GM18868 (cell line): ENCODE results near the gene SLC35F6.

Source experiments
- ATAC-seq: cut with Tn5 transposase; IDR thresholded peaks from one replicate; pipeline ENCODE4 v1.9.1; 2021; ENCODE audit warnings: mild to moderate bottlenecking, moderate library complexity; ENCODE audit not compliant: unreplicated experiment

SLC35F6 gene, protein sequence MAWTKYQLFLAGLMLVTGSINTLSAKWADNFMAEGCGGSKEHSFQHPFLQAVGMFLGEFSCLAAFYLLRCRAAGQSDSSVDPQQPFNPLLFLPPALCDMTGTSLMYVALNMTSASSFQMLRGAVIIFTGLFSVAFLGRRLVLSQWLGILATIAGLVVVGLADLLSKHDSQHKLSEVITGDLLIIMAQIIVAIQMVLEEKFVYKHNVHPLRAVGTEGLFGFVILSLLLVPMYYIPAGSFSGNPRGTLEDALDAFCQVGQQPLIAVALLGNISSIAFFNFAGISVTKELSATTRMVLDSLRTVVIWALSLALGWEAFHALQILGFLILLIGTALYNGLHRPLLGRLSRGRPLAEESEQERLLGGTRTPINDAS

DNA sequence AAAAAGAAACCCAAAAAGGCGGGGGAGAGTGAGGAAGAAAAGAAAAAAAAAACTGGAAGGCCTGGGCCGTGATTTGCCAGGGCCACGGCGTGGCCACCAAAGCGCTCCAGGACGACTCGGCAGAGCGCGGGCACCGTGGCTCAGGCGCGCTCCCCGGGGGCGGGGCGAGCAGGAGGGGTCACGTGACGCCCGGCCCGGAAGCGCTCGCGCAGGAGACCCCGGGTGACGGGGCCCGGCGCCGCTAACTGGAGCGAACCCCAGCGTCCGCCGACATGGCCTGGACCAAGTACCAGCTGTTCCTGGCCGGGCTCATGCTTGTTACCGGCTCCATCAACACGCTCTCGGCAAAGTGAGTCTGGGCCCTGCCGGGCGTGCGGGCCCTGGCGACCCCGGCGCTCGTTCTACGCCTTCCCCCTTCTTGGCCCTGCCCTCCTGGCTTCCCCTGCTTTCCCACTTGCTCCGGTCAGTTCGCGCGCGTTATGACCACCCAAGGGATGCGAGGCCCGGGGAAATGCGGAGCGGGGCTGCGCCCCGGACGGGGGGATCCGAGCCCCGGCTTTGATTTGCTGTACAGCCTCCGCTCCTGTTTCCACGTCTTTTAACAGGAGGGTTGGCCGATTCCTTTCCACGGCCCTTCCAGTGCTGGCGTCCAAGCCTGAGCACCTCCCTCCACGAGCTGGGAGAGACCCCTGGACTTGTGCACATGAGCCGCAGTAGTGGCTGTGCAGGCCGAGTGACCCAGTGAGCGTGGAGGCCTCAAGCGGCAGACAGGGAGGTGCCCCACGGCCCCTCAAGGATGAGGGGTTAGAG, at the start of gene SLC35F6:
Gene SLC35F6, plus strand, starts transcription at position 207 of the 810 bp plus-strand sequence. Its CDS starts 66 bp downstream, at position 273.
- ATAC-seq, result peak; percentile 79

DNA sequence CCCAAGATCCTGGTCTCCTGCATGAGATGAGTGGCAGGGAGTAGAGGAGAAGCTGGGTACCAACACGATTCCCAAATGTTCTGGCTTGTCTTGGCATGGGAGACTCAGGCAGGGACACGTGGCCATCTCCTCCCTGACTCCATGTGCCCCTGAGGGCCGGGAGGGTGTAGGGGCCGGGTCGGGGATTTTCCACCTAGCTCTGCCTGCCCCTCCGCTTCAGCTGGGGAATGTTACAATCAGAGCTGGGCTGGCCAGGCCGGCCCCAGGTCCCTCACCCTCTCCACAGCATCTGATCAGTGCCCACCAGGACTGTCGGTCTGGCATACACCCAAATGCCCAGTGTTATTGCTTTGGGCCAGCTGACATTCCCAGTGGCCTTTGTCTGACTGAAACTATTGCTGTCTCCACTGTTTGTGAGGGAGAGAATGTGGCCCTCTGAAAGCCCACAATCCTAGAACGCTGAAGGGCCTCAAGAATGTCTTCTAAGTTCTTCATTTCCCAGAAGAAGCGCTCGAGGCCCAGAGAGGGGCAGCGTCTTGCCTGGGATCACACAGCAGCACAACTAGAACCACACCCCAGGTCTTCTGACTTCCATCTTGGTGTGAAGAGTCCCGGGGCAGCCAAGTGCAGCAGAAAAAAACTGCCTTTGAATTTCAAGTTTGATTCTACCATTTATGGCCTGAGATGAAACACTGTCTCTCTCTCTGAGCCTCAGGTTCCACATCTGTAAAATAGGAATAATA, 48.4 kb upstream of the SLC35F6 start:
- no peak for ATAC-seq

DNA sequence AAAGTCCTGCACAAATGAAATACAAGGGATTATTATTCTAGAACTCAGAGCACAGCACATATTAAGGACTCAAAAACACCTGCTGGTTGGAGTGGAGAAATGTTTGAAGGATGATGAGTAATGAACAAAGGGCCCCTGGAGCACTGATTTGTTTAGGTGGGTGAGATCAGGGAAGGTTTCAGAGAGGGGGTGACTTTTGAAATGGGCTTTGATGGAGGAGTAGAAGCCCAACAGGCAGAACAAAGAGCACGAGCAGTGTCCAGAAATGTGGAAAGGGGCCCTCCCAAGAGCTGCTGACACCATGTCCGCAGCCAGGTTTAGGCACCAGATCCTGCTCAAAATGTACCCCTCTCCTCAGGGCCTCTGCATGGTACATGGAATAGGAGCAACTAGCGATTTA, 47.7 kb upstream of the SLC35F6 start:
- no peak for ATAC-seq

DNA sequence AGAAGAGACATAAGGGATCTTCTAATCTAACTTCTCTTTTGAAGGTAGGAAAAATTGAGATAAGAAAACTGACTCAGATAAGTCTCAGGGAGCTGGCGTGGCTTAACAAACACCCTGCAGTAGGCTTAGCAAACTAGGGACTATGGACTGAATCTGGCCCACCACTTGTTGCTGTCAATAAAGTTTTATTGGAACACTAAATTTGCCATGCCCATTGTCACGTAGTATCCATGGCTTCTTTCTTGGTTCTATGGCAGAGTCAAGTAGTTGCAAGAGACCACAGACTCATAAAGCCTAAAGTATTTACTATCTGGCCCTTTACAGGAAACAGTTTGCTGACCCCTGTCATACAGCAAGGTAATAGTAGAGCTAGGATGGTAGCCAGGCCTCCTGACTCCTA, 47.3 kb upstream of the SLC35F6 start:
- ATAC-seq, result no peak

DNA sequence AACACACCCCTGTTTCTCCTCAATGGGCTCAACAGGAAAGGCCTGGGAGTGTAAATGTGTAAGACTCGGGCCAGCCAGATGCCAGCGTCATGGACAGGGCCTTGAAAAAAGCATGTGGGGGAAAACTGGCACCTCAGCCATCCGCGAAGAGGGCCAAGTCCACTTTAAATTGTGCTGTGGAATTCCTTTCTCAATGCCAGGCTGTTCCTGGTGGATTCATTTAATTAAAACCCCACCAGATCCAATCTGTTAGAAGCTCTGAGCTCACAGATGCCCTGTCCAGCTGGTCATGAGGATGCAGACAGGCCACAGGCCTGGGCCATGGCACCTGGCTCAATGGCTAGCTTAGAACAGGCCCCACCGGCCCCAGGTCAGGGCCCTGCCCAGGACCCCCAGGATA, 46.7 kb upstream of the SLC35F6 start:
- ATAC-seq, result no peak

DNA sequence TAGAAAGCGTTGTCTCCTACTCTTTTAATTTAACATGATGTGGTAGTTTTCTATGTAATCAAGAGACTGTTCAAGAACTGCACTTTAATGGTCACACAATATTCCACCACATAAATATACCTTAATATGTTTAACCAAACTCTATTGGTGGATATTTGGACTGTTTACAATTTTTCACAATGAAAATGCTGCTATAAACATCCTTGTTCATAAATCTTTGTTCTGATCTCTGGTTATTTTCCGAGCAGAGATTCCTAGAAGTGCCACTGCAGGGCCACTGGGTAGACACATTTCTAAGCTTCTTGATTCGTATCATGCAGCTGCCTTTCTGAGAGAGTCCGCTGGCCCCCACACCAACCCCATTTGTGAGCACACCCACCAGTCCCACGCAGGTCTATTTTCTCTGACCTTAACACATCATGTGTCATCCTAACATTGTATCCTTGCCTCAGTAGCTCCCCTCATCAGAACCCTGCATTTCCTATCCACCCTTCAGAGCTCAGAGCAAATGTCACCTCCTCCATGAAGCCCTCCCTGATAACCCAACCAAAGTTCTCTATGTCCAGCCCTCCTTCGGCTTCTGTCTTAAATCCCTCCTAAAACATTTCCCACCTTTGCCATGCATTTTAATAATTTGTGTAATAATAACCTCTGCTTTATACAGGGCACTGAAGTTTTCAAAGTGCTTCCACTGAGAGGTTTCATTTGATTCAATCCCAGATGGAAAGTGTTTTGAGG, 45.0 kb upstream of the SLC35F6 start:
- ATAC-seq, result no peak

DNA sequence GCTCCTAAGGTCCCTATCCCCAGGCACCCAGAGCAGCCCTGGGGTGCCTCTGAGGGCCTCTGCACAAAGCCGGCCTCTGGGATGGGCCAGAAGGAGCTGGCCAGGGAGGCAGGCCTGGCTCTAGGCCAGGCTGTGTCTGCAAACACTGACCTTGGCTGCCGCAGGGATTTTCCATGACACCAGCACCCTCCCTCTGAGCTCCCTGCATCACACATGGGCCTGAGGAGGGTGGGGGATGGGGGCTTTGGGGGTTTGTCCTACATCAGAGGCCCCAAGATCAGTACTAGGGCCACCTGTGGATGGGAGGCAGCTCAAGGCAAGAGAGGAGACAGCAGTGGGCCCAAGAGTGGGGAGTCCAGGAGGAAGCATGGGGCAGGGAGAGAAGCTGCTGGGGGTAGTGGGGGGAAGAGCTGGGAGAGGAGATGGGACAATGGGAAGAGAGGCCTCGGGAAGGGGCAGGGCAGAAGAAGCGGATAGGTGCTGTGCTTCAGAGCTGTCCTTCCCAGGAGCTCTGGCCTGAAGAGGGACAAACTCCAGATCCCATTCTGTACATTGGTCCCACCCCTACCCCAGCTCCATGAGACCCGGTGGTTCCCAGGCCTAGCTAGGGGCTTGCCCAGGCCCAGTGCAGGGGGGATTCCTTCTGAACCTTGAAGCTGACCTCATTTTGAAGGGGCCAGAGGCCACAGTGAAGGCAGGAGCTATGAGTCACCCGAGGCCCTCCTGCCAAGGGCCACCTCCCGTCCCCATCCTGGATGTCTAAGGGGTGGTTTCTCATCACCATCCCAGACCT, 43.6 kb upstream of the SLC35F6 start:
- ATAC-seq, result no peak

DNA sequence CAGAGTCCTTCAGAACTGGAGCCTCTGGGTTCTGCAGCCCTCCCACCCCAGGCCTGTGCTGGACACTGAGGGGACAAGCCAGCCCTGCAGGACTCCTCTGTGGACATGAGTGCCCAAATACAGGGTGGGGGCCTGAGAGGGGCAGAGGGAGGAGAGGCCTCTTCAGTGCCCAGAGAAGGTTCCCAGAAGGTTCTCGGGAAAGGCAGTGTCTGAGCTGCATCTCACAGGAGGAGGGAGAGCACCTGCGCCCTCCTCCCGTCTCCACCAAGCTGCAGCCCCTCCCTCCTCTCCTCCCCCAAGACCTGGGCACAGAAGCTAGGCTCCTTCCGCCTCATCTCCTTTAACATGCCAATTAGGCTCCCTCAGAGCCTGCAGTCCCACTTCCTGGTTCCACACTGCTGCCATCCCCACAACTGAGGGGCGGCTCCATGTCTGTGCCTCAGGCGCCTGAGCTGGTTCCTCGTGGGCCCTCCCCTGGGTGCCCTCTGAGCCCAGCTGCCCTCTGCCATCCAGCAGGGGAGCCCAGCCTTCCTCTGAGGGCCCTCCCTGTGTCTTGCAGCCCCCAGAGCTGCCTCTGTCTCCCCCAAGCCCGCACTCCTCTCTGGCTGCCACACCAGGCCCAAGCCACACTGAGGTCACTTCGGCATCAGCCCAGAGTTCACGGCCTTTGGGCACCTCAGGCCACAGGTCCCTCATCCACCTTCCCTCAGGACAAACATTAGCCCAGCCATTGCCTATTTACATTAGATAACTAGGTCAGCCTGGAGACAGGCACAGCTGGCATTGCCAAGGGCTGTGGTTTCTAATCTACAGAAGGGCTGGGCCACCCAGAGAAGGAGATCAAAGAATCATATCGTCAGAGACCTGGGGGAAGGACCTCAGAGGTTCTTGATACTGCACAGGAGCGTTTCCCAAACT, 42.7 kb upstream of the SLC35F6 start:
- no peak for ATAC-seq

DNA sequence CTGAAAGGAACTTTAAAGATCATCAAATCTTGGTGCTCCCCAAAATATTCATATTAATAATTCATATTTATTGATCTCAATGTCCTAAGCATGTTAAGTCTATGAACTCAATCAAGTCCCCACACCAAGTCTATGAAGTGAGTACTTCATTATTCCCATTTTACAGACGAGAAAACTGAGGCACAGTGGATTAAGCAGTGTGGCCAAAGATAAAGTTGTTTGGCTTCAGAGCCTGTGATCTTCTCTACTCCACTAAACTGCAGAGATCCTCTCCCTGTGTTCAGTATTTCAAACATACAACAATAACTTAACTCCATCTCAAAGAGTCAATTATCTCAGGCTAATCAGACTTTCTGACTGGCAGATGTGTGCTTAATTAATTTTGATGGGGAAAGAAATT, 41.8 kb upstream of the SLC35F6 start:
- no peak for ATAC-seq

DNA sequence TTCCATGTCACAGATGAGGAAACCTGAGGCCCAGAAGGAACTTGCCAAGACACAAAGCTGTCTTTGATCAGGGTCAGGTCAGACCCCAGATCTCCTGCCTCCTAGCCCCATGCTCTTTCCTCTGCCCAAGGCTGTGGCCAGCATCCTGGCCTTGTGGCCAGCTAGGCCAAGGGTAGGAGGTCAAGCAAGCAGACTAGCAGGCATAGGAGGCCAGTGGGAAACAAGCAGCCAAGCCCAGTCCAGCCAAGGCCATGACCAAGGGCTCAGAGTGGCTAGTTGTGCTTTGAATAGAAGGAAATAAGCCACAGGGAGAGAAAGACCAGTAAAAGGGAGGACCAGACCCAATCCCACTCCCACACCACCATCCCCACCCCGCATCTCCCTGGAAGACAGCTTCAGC, 41.2 kb upstream of the SLC35F6 start:
- ATAC-seq, result no peak

DNA sequence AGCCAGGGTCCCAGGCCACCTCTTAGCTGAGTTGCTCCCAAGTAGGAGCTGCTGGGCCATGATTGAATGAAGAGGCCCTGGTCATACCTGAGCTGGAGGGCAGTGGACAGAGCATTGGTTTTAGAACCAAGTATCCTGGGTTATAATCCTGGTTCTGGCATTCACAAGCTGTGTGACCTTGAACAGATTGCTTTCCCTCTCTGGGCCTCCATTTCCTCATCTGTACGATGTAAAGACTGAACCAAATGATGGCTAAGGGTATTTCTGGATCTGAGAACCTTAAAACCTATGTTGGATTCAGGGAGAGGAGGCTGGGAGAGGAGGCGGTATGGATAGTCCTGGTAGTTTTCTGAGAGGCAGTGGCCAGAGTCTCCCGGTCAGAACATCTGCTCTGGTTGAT, 40.6 kb upstream of the SLC35F6 start:
- no peak for ATAC-seq

DNA sequence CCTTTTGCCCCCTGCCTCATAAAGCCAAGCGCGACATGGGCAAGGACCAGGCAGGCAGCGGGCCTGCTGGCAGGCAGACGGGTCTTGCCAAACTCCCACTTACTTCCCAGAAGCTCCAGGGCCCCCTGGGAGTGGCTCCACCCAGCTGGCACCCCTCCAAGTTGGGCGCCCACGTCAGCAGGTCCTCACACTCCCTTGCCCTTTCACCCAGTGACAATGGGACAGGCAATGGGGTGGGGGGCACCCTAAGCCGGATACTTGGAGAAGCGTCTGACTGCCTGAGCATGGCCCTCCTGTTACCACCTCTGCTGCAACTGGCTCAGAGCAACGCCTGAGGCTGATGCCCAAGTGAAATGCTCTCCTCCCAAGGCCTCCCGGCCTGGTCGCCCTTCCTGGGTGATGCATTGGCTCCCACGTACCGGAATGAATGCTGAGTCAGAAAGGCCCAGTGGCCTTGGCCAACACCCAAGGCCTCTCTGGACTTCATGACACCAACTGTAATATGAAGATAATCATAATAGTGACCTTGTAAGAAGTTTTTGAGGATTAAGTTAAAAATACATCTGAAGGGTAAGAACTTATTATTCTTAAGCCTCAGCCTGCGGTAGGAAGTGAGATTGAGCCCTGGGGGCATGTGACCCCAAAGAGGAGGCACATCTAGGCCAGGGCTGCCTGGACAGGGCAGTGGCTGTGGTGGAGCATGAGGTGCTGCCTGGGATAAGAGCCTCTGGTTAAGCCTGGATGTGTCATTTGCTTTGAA, 39.9 kb upstream of the SLC35F6 start:
- no peak for ATAC-seq

DNA sequence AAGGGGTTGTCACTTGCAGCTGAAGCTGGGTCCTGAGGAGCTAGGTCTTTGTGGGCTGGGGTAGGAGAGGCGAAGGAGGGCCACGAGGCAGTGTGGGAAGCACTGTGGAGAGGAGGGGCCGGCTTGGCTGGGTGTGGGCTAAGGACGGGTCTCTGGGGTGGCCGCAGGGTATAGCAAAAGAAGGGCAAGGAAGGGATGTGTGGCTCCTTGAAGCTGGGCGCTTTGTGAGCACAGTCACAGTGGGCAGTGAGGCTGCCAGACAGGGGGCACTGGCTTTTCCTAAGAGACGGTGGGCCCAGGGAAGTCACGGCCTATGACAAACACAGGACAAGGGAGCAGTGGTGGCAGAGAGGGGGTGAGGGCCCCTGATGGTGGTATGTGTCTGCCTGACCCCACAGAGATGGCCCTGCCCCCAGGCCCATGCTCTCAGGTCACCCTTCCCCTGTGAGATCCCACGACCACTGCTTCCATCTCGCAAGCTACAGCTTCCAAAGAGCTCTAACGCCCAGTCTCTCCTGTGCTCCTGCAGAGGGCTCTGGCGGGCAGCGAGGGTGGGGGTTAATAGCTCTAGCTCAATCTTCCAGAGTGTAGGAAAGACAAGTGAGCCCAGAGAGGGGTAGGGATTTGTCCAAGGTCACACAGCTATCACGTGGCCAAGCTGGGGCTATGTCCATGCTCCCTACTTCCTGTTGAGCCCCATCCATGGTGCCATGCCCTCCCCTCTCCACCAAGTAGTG, 39.1 kb upstream of the SLC35F6 start:
- ATAC-seq, result no peak

DNA sequence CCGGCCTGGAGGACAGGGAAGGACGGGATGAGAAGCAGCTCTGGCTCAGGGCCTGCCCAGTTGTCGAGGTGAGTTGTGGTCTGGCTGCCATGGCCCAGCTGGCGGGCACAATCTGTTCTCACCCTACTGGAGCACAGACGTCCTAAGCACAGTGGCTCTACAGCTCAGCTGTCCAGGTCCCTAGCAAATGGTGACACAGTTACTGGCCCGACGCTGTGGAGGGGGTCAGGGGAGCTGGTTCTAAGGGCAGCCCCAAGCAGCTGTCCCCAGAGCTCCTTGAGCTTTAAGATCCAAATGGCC, 38.6 kb upstream of the SLC35F6 start:
- ATAC-seq, result no peak

DNA sequence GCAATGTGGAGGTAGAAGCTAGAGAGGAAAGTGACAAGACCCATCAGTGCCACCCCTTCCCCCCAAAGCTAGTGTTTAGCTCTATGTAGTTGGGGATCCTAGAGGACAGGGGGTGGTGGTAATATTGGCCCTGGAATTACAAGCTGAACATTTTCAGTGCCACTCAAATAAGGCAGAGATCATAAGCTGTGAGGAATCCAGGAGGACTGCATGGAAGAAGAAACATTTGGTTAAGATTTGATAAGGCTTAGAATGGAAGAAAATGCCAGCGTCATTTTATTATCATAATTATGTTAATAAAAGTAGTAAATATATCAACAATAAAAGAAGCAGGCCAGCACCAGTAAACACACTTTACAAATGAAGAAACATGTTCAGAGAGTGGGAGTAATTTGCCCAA, 37.9 kb upstream of the SLC35F6 start:
- ATAC-seq, result no peak

DNA sequence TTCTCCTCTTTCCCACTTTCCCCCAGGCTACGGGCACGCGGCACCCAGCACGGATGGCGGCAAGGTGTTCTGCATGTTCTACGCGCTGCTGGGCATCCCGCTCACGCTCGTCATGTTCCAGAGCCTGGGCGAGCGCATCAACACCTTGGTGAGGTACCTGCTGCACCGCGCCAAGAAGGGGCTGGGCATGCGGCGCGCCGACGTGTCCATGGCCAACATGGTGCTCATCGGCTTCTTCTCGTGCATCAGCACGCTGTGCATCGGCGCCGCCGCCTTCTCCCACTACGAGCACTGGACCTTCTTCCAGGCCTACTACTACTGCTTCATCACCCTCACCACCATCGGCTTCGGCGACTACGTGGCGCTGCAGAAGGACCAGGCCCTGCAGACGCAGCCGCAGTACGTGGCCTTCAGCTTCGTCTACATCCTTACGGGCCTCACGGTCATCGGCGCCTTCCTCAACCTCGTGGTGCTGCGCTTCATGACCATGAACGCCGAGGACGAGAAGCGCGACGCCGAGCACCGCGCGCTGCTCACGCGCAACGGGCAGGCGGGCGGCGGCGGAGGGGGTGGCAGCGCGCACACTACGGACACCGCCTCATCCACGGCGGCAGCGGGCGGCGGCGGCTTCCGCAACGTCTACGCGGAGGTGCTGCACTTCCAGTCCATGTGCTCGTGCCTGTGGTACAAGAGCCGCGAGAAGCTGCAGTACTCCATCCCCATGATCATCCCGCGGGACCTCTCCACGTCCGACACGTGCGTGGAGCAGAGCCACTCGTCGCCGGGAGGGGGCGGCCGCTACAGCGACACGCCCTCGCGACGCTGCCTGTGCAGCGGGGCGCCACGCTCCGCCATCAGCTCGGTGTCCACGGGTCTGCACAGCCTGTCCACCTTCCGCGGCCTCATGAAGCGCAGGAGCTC, 36.2 kb upstream of the SLC35F6 start:
- ATAC-seq, result no peak

DNA sequence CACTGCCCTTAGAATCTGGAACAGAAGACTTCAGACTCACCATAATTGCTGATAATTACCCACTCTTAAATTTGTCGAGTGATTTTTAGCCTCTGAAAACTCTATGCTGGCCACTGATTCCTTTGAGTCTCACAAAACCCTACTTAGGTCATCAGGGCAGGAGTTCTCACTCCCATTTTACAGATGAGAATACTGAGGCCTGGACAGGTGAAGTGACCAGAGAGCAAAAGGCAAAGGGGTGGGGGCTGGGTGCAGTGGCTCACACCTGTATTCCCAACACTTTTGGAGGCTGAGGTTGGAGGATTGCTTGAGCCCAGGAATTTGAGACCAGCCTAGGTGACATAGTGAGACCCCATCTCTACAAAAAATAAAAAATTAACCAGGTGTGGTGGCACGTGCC, 34.8 kb upstream of the SLC35F6 start:
- no peak for ATAC-seq
